EL (cell line): Measurements from ENCODE around the gene ADAMTS15.
A peak's percentile ranks its signal among the peaks of the same experiment; 100 is the strongest.

ENCODE experiments used
- DNase-seq: peaks from one replicate; pipeline ENCODE4 v3.0.0-alpha.2; 2016

Gene ADAMTS15

DNA sequence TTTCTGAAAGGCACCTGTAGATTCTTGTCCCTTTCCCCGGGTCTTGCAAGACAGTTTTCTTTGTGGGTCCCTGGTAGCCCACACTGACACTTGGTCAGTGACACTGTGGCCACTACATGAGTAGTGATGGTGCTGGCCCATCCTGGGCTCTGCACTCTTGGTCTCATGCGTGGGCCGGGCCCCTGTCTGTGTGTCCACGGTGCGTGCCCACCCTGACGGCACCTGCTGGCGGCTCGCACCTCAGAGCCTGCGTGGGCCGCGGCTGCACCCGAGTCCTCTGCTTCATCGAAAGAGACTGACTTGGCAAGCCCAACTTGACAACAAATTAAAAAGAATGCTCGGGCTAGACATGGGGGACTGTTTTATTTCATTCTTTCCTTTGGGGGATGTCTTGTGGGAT lies 37.5 kb downstream of the ADAMTS15 start:
- DNase-seq, result no peak

DNA sequence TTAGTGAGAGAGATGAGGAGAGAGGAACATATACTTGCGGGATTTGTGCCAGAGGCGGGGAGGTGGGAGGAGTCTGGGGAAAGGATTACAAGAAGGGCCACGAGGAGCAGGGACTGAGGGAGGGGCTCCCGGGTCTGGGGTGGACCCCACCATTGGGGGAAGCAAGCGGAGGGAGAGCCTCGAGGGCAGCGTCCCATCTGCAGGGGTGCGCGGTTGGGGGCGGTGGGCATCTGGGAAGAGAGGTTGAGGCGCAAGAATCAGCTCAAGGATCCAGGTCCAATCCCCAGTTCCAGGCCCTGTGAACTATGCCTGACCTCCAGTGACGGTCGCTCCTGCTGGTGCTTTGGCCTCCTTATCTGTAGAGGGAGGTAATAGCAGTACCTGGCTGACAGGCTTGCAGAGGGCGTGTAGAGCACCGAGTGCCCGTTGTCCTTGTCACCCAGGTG lies 38.0 kb downstream of the ADAMTS15 start:
- DNase-seq, result no peak

DNA sequence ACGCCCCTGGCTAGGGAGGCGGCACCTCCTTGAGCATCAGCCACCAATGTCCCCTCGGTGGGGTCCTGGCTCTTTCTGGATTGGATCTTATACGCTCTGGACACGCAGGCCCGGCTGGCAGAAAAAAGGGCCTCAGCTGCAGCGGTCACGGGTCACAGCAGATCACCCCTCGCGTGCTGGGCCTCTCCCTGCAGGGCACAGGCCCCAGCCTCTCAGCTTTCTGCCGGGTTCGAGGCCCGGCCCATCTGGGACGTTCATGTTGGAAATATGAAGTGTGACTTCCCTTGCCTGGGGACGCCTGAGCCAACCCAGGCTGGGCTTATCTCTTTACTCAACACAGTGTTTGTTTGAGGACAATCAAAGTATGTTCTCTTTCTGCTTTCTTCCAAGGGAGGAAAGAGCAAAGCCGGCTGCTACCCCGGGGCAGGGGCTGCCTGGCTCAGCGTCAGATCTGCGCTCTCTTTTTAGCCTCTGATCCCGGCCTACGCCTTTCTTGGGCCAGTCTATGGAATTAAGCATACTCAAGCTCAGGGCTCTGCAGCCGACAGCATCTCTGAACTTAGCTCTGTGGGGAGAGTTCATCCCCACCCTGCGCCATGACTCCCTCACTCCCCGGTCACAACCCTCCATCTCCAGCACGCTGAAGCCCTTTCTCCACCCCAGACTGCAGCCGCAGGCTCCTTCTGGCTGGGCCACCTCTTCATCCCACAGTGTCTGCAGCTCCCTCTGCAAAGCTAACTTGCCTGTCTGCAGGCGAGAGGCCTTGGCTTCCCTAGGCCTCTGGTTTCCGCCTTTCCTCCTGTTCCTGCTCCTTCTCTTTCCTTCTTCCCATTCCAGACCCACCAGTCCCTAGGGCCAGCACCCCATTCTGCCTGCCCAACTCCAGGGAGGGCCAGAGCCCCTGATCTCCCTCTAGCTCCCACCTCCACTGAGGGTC lies 38.8 kb downstream of the ADAMTS15 start:
- no peak for DNase-seq

DNA sequence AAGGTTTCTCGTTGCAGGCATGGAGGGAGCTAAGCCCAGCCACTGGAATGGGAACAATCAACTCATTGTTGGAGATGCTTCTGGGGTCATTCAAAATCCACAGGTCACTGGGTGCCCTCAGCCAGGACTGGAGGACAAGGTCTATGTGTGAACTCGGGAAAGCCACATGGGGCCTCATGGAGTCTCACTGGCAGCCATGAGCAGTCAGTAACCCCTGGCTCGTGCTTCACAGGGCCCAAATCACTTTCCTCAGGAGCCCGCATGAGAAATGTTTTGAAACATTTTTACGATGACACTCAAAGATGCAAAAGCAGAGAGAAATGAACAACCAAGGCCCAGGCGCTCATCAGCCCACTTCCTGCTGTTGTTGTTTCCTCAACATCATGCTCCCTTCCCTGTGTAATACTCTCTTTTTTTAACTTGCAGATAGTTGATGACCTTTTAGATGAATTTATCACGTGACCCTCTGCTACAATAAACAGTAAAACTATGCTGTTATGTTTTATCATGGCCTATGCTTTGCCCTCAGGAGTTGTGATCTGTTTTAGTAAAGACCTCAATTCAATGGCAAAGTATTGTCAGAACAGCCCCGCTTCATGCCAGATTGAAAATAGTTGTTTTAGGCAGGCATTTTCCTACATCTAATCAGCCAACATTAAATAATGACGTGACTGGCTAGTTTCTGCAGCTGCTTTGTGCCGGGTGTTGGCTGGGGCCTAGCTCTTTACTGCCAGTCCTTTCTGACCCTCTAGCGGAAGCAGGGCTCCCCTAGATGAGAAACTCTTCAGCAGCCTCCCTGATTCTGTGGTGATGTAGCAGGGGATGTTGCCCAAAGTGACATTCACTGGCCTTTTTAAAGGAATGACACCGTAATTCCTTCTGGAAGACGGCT lies 39.7 kb downstream of the ADAMTS15 start:
- no peak for DNase-seq

DNA sequence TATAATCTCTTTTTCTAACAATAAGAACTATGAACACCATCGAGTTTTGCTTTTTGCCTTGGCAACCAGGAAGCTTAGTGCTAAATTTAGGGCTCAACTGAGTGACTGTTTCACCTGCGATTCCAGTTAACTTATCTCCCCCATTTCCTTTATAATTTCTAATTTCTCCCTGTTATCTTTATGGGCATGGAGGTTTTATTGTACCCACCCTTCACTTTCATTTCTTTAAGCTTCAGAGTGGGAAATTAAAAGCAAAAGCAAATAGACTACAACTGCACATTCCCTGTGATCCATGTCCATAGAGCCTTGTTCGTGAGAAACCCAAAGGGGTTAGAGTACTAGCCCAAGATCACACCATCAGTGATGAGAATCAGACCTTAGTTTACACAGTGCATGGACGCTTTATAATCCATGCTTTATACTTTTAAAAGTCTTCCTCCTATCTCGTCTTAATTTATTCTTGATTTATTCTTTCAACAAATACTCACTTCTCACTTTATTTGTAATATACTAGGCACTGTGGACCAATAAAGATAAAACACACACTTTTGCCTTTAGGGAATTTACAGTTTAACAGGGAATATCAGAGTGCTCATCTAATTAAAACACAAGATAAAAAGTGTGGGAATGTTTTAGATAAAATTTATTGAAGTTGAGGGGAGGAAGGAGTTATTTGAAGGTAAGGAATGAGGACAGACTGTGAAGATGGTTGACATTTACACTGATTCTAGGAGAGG lies 40.6 kb downstream of the ADAMTS15 start:
- DNase-seq, result no peak

DNA sequence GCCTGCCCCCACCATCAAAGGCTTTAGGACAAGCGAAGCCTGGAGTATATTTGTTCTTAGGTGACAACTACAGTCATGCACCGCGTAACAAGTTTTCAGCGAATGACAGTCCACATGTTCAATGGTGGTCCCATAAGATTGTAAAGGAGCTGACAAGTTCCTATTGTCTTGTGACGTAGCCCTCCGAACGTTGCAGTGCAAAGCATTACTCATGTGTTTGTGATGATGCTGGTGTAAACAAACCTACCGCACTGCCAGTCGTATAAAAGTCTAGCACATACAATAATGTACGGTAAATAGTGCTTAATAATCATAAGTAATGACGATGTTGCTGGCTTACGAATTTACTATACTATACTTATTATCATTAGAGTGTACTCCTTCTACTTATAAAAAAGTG lies 41.3 kb downstream of the ADAMTS15 start:
- no peak for DNase-seq

DNA sequence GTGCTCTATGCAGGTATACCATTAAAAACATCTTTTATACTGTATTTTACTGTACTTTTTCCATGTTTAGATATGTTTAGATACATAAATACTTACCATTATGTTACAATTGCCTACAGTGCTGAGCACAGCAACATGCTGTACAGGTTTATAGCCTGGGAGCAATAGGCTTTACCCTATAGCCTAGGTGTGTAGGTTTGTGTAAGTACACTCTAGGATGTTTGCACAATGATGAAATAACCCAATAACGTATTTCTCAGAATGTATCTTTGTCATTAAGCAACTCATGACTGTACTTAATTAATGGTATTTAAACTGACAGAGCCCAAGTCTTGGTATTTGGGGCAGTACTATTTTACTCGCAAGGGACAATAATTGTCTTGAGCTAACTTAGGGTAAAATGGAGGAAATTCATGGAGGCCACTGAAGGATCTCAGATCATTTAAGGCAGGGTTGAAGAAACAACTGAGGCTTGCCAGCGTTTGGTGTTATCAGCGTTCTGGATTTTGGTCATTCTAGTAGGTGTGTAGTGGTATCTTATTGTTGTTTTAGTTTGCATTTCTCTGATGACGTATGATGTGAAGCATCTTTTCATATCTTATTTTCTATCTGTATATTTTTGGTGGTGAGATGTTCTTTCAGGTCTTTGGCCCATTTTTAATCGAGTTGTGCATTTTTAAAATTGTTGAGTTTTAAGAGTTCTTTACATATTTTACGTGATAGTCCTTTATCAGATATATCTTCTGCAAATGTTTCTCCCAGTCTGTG lies 42.4 kb downstream of the ADAMTS15 start:
- no peak for DNase-seq

DNA sequence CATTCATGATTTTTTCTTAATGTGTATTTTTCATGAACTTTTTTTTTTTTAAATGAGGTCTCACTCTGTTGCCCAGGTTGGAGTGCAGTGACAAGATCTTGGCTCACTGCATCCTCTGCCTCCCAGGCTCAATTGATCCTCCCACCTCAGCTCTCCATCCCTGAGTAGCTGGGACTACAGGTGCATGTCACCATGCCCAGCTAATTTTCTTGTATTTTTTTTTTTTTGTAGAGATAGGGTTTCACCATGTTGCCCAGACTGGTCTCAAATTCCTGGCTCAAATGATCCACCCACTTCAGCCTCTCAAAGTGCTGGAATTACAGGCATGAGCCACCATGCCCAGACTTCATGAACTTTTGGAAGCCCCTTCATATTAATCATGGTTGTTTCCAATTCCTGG lies 49.7 kb downstream of the ADAMTS15 start:
- no peak for DNase-seq

DNA sequence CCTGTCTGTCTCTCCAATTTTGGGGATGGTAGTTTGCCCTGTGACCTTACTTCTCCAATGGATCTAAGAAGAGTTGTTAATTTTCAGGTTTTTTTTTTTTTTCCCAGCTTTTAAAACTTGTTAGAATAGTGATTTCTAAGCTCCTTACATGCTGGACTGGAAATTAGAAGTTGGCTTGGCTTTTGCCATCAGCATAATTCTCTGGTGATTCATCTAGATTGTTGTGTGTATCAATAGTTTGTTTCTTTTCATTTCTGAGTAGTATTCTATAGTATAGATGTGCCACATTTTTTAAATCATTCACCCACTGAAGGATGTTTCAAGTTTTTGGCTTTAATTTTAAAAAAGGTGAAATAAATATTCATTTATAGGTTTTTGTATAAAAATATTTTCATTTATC lies 51.4 kb downstream of the ADAMTS15 start:
- peak; percentile 39 for DNase-seq

DNA sequence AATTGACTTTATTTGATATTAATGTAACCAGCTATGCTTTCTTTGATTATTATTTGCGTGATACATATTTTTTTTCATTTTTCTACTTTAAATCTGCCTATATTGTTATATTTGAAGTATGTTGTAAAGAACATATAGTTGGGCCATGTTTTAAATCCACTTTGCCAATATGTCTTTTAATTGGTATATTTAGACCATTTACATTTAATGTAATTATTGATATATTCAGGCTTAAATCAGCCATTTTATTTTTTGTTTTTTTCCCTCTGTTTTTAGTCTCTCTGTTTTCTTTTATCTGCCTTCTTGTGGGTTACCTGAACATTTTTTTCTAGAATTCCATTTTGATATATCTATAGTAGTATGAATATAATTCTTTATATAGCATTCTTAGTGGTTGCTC lies 55.9 kb downstream of the ADAMTS15 start:
- DNase-seq, result no peak

DNA sequence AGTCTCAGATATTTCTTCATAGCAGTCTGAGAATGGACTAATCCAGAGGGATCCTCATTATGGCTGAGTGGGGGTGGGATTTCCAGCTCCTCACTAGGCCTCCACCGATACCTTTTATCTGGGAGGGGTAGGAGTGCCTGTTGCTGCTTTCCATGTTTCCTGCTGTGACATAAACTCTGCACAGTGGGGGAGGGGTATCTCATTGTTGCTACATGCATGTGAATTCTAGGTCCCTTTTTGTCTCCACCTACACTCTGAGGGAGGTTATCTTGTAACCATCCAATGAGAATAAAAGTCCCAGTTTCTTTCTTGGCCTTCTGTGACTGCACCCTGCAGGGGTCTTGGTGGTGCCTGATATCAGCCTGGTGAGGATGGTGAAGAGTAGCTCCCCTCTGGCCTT lies 60.5 kb downstream of the ADAMTS15 start:
- DNase-seq, result no peak

DNA sequence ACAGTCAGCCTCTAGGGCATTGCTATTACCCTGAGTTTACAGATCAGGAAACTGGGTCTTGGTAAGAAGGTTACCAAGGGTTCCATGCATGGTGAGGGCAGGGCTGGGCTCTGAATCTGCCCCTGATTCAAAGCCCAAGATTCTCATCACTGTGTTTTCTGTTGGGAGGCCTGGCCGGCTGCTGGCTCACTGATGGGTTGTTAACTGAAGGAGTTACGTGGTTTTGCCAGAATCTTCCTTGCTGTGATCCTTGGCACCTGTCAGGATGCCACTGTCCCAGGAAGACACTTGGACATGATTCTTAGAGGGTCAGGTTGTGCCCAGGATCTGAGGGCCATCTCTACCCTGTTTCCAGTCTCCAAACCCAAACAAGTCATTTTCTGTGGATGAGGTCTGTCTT lies 61.5 kb downstream of the ADAMTS15 start:
- DNase-seq, result no peak

DNA sequence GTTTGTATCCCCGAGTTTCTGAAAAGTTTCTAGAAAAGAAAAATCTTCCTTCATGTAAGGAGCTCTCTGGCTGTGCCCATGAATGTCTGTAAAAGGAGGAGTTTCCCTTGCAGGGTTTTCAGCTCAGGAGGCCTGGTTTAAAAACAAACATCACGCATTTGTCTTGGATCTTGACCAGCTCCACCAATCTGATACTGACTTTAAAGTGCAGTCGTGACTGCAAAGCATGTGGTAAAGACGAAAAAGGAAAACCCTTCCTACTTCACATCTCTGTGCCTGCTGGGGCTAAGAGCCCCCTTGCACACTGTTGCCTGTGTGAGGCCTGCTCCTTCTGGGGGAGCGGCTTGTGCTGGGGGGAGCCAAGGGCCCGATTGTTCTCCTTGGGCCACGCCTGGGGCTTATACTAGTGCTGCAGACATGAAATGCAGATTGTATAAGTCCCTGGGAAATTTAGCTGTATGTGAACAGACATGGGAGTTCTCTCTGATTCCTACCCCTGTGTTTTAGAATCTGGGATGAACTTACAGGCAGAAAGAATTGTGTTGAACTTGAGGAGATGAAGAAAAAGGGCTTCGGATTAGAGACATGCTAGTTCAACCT lies 62.1 kb downstream of the ADAMTS15 start:
- no peak for DNase-seq

DNA sequence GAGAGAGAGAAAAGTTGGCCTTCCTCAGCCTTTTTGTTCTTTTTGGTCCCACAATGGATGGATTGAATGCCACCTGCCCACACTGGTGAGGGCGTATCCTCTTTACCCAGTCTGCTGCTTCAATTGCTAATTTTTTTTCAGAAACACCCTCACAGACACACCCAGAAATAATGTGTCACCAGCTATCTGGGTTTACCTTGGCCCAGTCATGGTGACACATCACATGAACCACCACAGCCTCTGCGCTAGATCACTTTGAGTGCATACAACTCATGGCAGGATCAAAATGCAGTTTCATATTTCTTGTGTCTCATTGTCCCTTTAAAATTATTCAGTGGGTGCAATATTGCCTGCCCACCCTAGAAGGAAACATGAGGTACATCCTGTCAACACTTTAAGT lies 63.3 kb downstream of the ADAMTS15 start:
- DNase-seq, result no peak

DNA sequence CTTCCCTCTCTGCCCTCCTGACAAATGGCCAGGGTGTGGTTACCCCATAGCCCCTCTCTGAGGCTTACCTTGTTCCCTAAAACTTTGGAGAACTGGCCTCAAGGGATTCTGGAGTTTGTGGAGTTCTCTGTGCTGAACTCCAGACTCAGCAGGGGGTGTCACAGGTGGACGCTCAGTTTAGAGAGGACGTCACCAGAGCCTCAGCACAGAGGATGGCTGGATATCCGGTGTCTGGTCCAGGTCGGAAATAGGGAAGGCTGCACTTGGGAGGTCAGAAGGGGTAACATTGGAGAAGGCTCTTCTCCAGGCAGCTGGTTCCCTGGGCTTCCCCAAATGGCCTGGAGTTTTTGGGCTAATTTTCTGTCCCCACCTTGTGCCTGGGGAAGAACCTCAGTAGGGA lies 64.2 kb downstream of the ADAMTS15 start:
- DNase-seq, result no peak

DNA sequence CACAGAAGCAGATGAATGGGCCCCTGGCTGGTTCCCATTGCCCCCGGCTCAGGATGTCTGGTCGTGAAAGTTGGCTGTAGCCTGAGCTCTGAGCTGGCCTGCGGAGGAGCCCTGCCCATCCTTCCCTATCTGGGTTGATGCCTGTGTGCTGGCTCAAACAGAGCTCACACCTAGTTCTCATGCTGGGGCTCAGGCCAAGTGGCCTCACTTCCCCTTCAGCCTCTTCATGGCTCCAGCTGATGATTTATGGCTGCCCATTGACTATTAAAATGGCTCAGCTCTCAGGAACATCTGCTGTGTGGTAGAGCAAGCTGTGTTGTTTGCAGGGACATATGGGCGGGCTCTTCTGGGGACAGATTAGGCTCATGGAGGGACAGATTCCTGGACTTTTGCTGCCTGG lies 64.7 kb downstream of the ADAMTS15 start:
- no peak for DNase-seq

DNA sequence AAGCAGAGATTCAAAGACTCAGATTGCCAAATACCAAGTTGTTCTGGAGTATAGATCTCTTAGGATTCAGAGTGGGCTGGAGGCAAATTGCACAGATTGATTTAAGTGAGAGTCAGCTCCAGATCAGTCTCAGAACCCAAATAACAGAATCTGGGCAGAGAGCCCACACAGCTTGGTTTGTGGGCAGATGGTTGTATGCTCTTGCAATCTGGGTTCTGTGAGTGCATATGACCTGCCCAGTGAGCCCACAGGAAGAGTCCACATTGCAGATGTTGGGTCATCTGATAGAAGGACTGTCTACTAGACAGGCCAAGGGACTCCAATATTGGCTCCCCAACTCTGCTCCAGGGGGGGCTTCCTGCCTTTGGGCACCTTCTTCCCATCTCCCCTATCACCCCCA lies 65.9 kb downstream of the ADAMTS15 start:
- DNase-seq, result peak; percentile 25

DNA sequence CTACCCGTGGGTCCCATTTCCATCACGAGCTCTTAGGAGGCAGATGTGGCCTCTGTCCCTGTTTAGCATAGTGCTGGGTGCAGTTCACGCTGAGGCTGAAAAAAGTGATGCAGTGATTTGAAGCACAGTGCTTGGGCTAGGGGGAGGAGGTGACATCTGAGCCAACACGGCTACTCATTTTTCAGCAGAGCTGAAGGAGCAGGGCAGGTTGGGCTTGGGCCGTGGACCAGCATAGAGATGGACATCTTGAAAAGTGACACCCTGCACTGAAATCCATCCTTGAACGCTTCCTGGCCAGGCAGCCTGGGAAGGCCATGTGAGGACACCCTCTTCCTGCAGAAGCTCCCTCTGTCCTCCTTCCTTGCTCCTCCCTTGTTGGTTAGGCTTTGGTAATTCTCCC lies 66.4 kb downstream of the ADAMTS15 start:
- no peak for DNase-seq

DNA sequence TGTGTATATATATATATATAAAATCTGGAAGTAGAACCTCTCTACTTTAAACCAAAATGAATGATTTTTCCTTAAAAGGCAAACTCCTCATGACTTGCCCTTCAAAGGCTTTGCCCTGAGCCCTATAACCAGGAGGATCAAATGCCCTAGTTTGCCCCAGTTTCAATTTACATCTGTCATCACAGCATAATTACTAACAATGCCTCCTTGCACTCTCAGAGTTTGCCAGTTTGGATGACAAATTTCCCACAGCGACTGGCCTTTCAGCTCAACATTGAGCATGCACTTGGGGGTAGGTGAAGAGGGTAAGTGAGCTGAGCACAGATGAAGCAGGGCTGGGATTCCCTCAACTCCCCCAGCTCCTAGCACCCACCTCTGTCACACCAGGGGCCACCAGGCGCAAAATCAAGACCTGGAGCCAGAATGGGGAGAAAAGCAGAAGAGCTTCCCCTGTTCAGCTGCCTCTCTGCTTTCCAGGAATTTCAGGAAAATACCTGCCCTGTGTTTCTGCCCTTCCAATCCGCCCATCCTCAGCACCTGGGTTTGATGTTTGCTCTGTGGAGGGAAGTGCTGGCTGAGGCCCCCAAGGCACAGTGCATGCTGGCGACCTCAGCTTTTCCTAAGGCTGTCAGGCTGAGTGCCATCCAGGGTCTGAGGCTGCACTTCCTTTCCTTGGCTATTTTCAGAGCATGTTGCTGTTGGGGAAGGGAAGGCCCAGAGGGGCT lies 67.5 kb downstream of the ADAMTS15 start:
- DNase-seq, result no peak

DNA sequence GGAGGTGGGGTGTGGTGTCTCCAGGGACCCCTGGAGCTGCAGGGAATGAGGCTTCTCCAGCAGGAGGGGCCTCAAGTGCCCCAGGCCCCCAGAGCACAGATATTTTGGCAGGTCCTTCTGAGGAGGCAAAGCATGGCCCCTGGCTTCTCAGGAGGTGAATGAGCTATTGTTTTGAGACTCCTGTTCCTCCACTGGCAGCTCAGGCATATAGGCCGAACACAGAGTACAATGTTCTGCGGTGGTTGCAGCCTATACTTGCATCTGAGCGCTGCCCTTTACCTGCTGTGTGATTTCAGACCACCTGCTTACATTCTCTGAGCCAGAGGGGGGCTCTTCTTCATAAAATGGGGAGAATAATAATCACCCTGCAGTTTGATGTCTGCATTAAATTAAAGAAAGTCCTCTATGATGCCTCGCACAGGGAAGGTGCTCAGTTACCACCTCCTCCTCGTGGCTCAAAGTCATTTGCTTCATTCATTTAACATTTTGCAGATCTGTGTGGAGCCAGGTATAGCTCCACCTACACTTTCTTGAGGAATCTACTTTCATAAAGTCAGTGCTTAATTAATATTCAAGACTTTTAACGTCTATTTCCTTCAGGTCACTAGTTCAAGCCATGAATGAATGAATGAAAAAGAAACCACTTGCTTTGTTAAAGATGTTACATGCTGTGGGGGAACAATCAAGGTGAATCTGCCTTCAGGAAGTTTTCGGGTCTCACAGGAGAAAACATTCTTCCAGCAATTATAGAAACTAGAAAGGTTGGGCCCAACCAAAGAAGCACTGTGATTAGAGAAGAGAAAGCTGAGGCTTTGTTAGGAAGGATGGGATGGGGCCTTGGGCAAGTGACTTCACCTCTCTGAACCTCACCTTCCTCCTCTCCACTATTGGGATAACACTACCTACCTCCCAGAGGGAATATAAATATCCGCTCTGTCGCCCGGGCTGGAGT lies 68.4 kb downstream of the ADAMTS15 start:
- DNase-seq, result no peak
